Measurements from ENCODE around the gene CENPU. TPM values are rescaled to one million over a fixed set of nuclear protein-coding genes. Genes with fewer than 3 reads are reported as not detected.

CENPU gene
- total and polyA plus RNA-seq, 2 of the 13 experiments (the other 11 are each of a cell fraction or from before 2014, with no cell fraction given), result 11.7 to 35.8 TPM

- TF ChIP-seq ZNF503 (CRISPR knock-in tag; IDR thresholded peaks at IDR 0.05), result peak; percentile 93
- peak; percentile 77 for TF ChIP-seq THRA (CRISPR knock-in tag; IDR thresholded peaks at IDR 0.05; ENCODE audit: borderline replicate concordance)
- TF ChIP-seq ELF4 (CRISPR knock-in tag; IDR thresholded peaks at IDR 0.05; ENCODE audit: borderline replicate concordance), result peak; percentile 94; the same call in 1 of the 2 replicates
- no peak for TF ChIP-seq PRPF4 (IDR thresholded peaks at IDR 0.05; ENCODE audit: low read depth, low read length, poor library complexity, severe bottlenecking)
- no peak for TF ChIP-seq ZNF597 (CRISPR knock-in tag; IDR thresholded peaks at IDR 0.05)
- peak; percentile 98 for TF ChIP-seq ZNF614 (CRISPR knock-in tag; IDR thresholded peaks at IDR 0.05; ENCODE audit: borderline replicate concordance)
- peak; percentile 96 for TF ChIP-seq MEF2D (CRISPR knock-in tag; IDR thresholded peaks at IDR 0.05)
- no peak for TF ChIP-seq ZFP36L2 (CRISPR knock-in tag; IDR thresholded peaks at IDR 0.05)
- peak; percentile 75 for TF ChIP-seq CCAR2 (optimal IDR thresholded peaks at IDR 0.05; ENCODE audit: low read depth, low read length)
- TF ChIP-seq RFXANK (CRISPR knock-in tag; IDR thresholded peaks at IDR 0.05), result peak; percentile 90
- peak; percentile 99 for TF ChIP-seq ZBTB34 (CRISPR knock-in tag; IDR thresholded peaks at IDR 0.05)
- TF ChIP-seq SIX4 (CRISPR knock-in tag; IDR thresholded peaks at IDR 0.05), result peak; percentile 77; the same call in 1 of the 2 replicates
- no peak; the same call in 1 of the 2 replicates for TF ChIP-seq ZZZ3 (CRISPR knock-in tag; IDR thresholded peaks at IDR 0.05; ENCODE audit: borderline replicate concordance)
- TF ChIP-seq RERE (CRISPR knock-in tag; IDR thresholded peaks at IDR 0.05; ENCODE audit: low read depth), result peak; percentile 77; the same call in 1 of the 2 replicates
- TF ChIP-seq ZNF10 (CRISPR knock-in tag; IDR thresholded peaks at IDR 0.05; ENCODE audit: borderline replicate concordance, low read depth), result no peak
- no peak for TF ChIP-seq ZFP62 (CRISPR knock-in tag; IDR thresholded peaks at IDR 0.05)
These were observed at the start of gene CENPU (continued) for GRCh38 chr4:184733654-184734524.
